HG03060 (cell line): ENCODE data around the gene ATG9B.

Source experiments
- ATAC-seq: cut with Tn5 transposase; IDR thresholded peaks from one replicate; pipeline ENCODE4 v1.9.1; 2021; ENCODE audit warnings: low read depth, moderate number of reproducible peaks; ENCODE audit not compliant: unreplicated experiment

Gene ATG9B

GRCh38 chr7:150971242-150972022 lies 52.9 kb downstream of the ATG9B start:
- ATAC-seq: no peak

- ATAC-seq: no peak
Measured at GRCh38 chr7:150970424-150970823, 53.9 kb downstream of the ATG9B start.

GRCh38 chr7:150969475-150969874 lies 54.8 kb downstream of the ATG9B start:
- no peak for ATAC-seq

GRCh38 chr7:150968734-150969372 lies 55.4 kb downstream of the ATG9B start:
- ATAC-seq: no peak

- ATAC-seq: no peak
Measured at GRCh38 chr7:150968056-150968733, 56.1 kb downstream of the ATG9B start.

GRCh38 chr7:150967349-150967748 lies 56.9 kb downstream of the ATG9B start:
- no peak for ATAC-seq

GRCh38 chr7:150966002-150966401 lies 58.3 kb downstream of the ATG9B start:
- ATAC-seq: no peak

GRCh38 chr7:150965273-150965830 lies 58.9 kb downstream of the ATG9B start:
- ATAC-seq: no peak
